Sigmoid colon (tissue), 4 donors: ENCODE data around the gene PRR15.

Experiments
- EP300 ChIP-seq, 4 donors: sonication (generic); formaldehyde crosslinking; IDR thresholded peaks; one replicate each; pipeline ENCODE4 v1.6.1; 2017; ENCODE audit warnings: antibody characterized with exemption in 4 of 4
- POLR2A ChIP-seq, 2 donors: fragments of 450-650 bp; IDR thresholded peaks; one replicate each; pipeline ENCODE4 v1.6.1; 2016; ENCODE audit warnings: antibody characterized with exemption in 2 of 2, mild to moderate bottlenecking in 2 of 2, moderate library complexity in 2 of 2
- POLR2AphosphoS5 ChIP-seq, 4 donors: sonication (generic); formaldehyde crosslinking; IDR thresholded peaks; one replicate each; pipeline ENCODE4 v1.6.1; 2017; ENCODE audit warnings: antibody characterized with exemption in 4 of 4
- TF ChIP-seq, protein P1 (sequence below), 4 experiments: fragments of 450-650 bp in 3 of 4; fragments of 200-600 bp in 1 of 4; IDR thresholded peaks; one replicate each; pipeline ENCODE4 v1.5.1; 2016 to 2019; ENCODE audit warnings: antibody characterized with exemption in 4 of 4, mild to moderate bottlenecking in 3 of 4, moderate library complexity in 2 of 4

DNA sequence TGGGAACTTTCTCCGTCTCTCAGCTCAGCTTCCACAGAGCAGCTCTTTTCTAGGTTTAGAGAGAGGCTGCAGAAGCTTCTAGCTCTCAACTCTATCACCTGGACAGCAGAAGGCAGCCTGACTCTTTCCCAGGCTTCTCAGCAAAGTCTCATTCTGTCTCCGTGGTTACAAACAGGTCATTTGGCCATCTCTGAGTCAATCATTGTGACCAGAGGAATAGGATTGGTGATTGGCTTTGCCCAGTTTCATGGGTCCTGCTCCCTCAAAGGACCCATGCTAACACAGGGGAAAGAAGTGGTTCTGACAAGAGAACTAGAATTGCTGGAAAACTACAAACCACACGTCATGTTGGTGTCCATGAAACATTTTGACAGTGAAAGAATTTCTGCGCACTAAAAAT, 43.6 kb downstream of the PRR15 start:
- TF ChIP-seq, protein P1, sequence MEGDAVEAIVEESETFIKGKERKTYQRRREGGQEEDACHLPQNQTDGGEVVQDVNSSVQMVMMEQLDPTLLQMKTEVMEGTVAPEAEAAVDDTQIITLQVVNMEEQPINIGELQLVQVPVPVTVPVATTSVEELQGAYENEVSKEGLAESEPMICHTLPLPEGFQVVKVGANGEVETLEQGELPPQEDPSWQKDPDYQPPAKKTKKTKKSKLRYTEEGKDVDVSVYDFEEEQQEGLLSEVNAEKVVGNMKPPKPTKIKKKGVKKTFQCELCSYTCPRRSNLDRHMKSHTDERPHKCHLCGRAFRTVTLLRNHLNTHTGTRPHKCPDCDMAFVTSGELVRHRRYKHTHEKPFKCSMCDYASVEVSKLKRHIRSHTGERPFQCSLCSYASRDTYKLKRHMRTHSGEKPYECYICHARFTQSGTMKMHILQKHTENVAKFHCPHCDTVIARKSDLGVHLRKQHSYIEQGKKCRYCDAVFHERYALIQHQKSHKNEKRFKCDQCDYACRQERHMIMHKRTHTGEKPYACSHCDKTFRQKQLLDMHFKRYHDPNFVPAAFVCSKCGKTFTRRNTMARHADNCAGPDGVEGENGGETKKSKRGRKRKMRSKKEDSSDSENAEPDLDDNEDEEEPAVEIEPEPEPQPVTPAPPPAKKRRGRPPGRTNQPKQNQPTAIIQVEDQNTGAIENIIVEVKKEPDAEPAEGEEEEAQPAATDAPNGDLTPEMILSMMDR (IDR thresholded peaks at IDR 0.05): no peak
- TF ChIP-seq POLR2AphosphoS5 (IDR thresholded peaks at IDR 0.05): no peak
- TF ChIP-seq POLR2A (IDR thresholded peaks at IDR 0.05): no peak
- TF ChIP-seq EP300 (IDR thresholded peaks at IDR 0.05): no peak
